Testis (tissue), 3 donors: ENCODE data around the gene PARD6A. TPM values are rescaled to one million over a fixed set of nuclear protein-coding genes. Genes with fewer than 3 reads are reported as not detected.

Experiments used
- DNase-seq: peaks from one replicate; pipeline ENCODE4 v3.0.0-alpha.2; 2019
- H3K27ac ChIP-seq, 2 donors: fragments of 200-600 bp; sonication (generic); one replicate each; pipeline ENCODE4 v1.5.1; 2019
- H3K27me3 ChIP-seq: fragments of 200-600 bp; sonication (generic); one replicate; pipeline ENCODE4 v1.5.1; 2019
- H3K36me3 ChIP-seq: fragments of 200-600 bp; sonication (generic); one replicate; pipeline ENCODE4 v1.5.1; 2017; ENCODE audit warnings: low read depth; ENCODE audit errors: missing control alignments
- H3K4me1 ChIP-seq: fragments of 200-600 bp; sonication (generic); one replicate; pipeline ENCODE4 v1.5.1; 2019
- H3K4me3 ChIP-seq, 2 donors: fragments of 200-600 bp; sonication (generic); one replicate each; pipeline ENCODE4 v1.5.1; 2017 to 2019
- H3K9me3 ChIP-seq: fragments of 200-600 bp; sonication (generic); one replicate; pipeline ENCODE4 v1.5.1; 2017
- POLR2A ChIP-seq: fragments of 450-650 bp; IDR thresholded peaks from one replicate; pipeline ENCODE4 v1.6.1; 2017; ENCODE audit warnings: antibody characterized with exemption, mild to moderate bottlenecking, moderate library complexity
- WGBS, 2 donors: methylation state at CpG; one replicate each; pipeline ENCODE4 v1.1.5; 2018; 5-methylcytosine and 5-hydroxymethylcytosine counted together
- intact Hi-C: fragments of 100-400 bp; cut with DNase I; formaldehyde crosslinking; loops from one replicate; pipeline ENCODE4 v1.15.1; 2023; ENCODE audit warnings: low total_unique reads
- polyA plus RNA-seq: library from polyadenylated mRNA; stranded (reverse); fragments of 350-450 nt; fragmentation: Illumina TruSeq; extraction: RNeasy Lipid Tissue Mini Kit (QIAGEN cat#74804); gene quantifications from one replicate; pipeline ENCODE4 v1.2.3, GENCODE V29; 2014; ENCODE audit warnings: low read depth, low replicate concordance; ENCODE audit not compliant: insufficient read depth
- total RNA-seq, 2 donors: library from RNA; depleted of rRNA; stranded (reverse); fragments of >200 nt; gene quantifications; one replicate each; pipeline ENCODE4 v1.2.3, GENCODE V29; 2016
- TF ChIP-seq, protein P1 (sequence below), 3 experiments: fragments of 450-650 bp in 2 of 3; fragments of 200-600 bp in 1 of 3; sonication (generic) in 1 of 3; IDR thresholded peaks; one replicate each; pipeline ENCODE4 v1.5.1; 2016 to 2019; ENCODE audit warnings: antibody characterized with exemption in 3 of 3, mild to moderate bottlenecking in 2 of 3, moderate library complexity in 1 of 3

PARD6A gene
- total and polyA plus RNA-seq, 3 donors from 2014 or later: 30.0 to 80.1 (median 35.4) TPM

DNA sequence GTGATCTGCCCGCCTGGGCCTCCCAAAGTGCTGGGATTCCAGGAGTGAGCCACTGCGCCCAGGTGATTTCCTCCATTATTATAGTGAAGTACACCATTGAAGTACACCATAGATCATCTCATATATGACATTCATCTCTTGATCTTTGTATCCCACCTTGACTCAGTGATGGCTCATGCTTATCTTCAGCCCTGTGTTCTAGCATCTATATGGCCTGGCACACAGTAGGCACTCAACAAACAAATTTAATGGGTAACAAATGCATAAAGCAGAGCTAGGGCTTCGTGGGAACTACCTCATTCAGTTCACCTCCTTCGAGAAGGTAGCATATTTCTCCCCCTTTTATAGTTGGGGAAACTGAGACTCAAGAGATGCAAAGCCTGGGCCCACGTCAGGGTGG, 4.8 kb downstream of the PARD6A start:
- Histone ChIP-seq H3K4me3 (peak overlapping the region; percentile 67 to 70), H3K36me3 (no peaks in the 10 kb centered on the region), H3K4me1 (peaks cover 17% of the 10 kb centered on the region), H3K27ac (no peak overlapping the region), H3K9me3 (no peaks in the 10 kb centered on the region), H3K27me3 (no peaks in the 10 kb centered on the region)
- 62 to 68% methylated on average over 5 of the region's 5 CpGs for WGBS, 2 donors
- intact Hi-C loops: no loop called here
- TF ChIP-seq, protein P1, sequence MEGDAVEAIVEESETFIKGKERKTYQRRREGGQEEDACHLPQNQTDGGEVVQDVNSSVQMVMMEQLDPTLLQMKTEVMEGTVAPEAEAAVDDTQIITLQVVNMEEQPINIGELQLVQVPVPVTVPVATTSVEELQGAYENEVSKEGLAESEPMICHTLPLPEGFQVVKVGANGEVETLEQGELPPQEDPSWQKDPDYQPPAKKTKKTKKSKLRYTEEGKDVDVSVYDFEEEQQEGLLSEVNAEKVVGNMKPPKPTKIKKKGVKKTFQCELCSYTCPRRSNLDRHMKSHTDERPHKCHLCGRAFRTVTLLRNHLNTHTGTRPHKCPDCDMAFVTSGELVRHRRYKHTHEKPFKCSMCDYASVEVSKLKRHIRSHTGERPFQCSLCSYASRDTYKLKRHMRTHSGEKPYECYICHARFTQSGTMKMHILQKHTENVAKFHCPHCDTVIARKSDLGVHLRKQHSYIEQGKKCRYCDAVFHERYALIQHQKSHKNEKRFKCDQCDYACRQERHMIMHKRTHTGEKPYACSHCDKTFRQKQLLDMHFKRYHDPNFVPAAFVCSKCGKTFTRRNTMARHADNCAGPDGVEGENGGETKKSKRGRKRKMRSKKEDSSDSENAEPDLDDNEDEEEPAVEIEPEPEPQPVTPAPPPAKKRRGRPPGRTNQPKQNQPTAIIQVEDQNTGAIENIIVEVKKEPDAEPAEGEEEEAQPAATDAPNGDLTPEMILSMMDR (IDR thresholded peaks at IDR 0.05): no peak
- no peak for TF ChIP-seq POLR2A
- no peak for DNase-seq

DNA sequence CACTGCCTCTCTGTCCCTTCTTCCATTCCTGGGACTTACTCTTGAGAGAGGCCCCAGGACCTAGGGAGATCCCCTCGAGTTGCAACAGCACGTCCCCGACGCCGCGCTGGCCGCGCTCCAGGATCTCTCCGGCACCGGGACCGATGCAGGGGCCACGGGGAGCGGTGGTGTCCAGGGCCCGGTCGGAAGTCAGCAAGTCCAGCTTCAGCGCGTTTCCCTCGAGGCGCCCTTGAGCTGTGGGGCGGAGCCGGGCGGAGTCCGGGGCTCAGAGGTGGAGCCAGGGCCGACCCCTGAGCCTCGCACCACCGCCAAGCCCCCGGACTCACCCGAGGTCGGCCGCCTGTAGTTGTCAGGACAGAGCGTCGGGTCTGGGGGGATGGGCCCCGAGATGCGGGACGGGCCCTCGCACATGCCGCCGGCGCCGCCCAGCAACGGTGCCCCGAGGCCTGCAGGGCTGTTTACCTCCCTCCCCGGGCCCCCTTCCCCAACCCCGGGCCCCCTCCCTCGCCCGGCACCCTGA, 5.3 kb downstream of the PARD6A start:
- intact Hi-C loops: no loop called here
- H3K27ac ChIP-seq: peak overlapping the region; percentile 85 to 91
- H3K4me3 ChIP-seq: peak overlapping the region; percentile 67 to 70
- TF ChIP-seq, protein P1 (IDR thresholded peaks at IDR 0.05): no peak
- TF ChIP-seq POLR2A: no peak
- 0 to 1% methylated on average over 17 to 46 of the region's 46 CpGs for WGBS, 2 donors
- H3K27me3 ChIP-seq: no peaks in the 10 kb centered on the region
- peaks cover 17% of the 10 kb centered on the region for H3K4me1 ChIP-seq
- no peak for DNase-seq
- no peaks in the 10 kb centered on the region for H3K36me3 ChIP-seq
- H3K9me3 ChIP-seq: no peaks in the 10 kb centered on the region

DNA sequence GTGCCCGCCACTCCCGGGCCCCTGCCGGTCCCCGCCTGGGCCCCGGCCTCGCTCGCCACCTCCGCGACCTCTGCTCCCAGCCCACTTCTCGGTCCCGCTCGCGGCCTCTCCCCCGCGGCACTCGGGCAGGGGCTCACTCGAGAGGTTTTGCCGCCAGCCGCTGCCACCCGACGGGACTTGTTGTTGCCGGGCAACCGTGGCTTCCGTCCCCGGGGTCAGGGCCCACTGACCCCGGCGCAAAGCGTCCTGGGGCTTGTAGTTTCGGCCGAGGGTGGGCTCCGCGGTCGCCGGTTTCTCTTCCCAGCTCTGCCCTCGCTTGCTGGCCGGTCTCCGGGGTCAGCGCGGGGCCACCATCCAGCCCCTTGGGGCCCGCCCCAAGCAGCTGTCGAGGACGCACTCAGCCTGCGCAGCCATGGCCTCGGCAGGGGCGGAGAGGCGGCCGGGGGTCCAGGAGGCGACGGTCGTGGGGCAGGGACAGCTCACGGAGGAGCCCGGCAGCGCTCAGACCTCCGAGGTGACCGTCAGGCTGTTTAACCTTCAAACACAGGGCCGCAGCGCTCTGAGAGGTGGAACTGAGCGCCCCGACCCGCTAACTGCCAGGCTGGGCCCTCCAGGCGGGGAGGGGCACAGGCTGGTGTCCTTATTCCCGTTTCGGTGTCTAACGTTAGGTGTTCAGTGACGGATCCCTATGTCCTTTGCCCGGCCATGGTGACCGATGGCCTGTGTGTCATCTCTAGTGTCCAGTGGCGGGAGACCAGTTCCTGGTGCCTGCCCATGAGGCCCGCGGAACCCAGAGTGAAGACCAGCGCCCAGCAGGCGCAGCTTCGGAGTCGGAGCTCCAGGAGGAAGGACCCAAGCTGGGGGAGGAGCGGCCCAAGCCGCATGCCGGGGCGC, 6.0 kb downstream of the PARD6A start, which contains the start of the genes C16orf86 and ENKD1:
Gene C16orf86 (plus strand): TSS at position 256 of the 894 bp plus-strand sequence. CDS start 157 bp downstream, at position 413.
Gene ENKD1 (minus strand): TSS at position 192 of the 894 bp plus-strand sequence. CDS start 308 bp downstream, outside the sequence.
- Histone ChIP-seq H3K36me3 (no peaks in the 10 kb centered on the region), H3K9me3 (no peaks in the 10 kb centered on the region), H3K27me3 (no peaks in the 10 kb centered on the region), H3K4me3 (peak within 1 kb of the TSS; percentile 67 to 70), H3K27ac (peak within 1 kb of the TSS; percentile 85 to 91), H3K4me1 (peaks cover 17% of the 10 kb centered on the region)
- no peak for TF ChIP-seq POLR2A
- TF ChIP-seq, protein P1 (IDR thresholded peaks at IDR 0.05): no peak
- DNase-seq: peak; percentile 90
- intact Hi-C loops: no loop called here
- 0 to 3% methylated on average over 11 to 58 of the region's 78 CpGs for WGBS, 2 donors

DNA sequence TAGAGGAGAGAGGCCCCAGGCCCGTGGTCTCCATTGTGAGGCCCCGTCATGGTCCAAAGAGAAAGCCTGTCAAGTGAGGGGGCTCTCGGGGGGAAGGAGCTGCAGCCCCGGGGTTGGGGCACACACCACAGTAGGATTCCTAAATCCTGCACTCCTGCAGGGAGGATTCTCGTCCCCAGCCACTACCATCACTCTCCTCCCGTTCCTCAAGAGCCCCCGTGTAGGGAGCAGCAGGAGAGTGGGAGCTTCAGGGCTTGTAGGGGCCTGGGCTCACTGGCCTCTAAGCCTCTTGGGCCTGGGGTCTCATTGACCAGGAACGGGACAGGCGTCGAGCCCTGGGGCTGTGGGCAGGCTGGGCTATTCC, 6.7 kb downstream of the PARD6A start:
- DNase-seq: no peak
- H3K4me3 ChIP-seq: peak overlapping the region; percentile 67 to 70
- H3K27me3 ChIP-seq: no peaks in the 10 kb centered on the region
- H3K4me1 ChIP-seq: peaks cover 17% of the 10 kb centered on the region
- peak overlapping the region; percentile 85 to 91 for H3K27ac ChIP-seq
- WGBS, 2 donors: 27% methylated on average over 10 of the region's 10 CpGs; no CpG with 5 or more reads in 1 of the 2 donors
- H3K9me3 ChIP-seq: no peaks in the 10 kb centered on the region
- no peak for TF ChIP-seq POLR2A
- TF ChIP-seq, protein P1 (IDR thresholded peaks at IDR 0.05): no peak
- no peaks in the 10 kb centered on the region for H3K36me3 ChIP-seq
- intact Hi-C loops: no loop called here
